K562 (cell line): Measurements from ENCODE around the gene ZNF503.

Source experiments
- PHF8 ChIP-seq: fragments of 200-600 bp; sonication (generic); IDR thresholded peaks from 2 replicates; pipeline ENCODE4 v1.6.1; 2012; ENCODE audit warnings: mixed run types, mild to moderate bottlenecking, inconsistent platforms, low read length, moderate library complexity, borderline replicate concordance
- SETDB1 ChIP-seq: IDR thresholded peaks from one replicate; pipeline ENCODE4 v1.6.1; 2012; ENCODE audit warnings: low read length, control low read depth, inconsistent platforms
- TF ChIP-seq, protein P1 (sequence below): sonication (generic); formaldehyde crosslinking; IDR thresholded peaks from 2 replicates; pipeline ENCODE4 v1.5.0; 2020; ENCODE audit warnings: missing genetic modification reagents
- TF ChIP-seq, protein P2 (sequence below), 3 experiments: IDR thresholded peaks in 2 of 3; conservative IDR thresholded peaks in 1 of 3; 2 replicates each; pipeline ENCODE4 v1.5.1; 2011 to 2012; ENCODE audit warnings: low read length in 3 of 3, mild to moderate bottlenecking in 3 of 3, control low read depth in 2 of 3, improper control_type of control experiment in 1 of 3, inconsistent platforms in 1 of 3, low read depth in 1 of 3, mixed read lengths in 1 of 3, moderate library complexity in 1 of 3; ENCODE audit not compliant: insufficient read depth in 2 of 3

- TF ChIP-seq, protein P1, sequence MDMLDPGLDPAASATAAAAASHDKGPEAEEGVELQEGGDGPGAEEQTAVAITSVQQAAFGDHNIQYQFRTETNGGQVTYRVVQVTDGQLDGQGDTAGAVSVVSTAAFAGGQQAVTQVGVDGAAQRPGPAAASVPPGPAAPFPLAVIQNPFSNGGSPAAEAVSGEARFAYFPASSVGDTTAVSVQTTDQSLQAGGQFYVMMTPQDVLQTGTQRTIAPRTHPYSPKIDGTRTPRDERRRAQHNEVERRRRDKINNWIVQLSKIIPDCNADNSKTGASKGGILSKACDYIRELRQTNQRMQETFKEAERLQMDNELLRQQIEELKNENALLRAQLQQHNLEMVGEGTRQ: no peak
- TF ChIP-seq SETDB1 (no peak), PHF8 (no peak; the same call in 1 of the 2 replicates)
- TF ChIP-seq, protein P2, sequence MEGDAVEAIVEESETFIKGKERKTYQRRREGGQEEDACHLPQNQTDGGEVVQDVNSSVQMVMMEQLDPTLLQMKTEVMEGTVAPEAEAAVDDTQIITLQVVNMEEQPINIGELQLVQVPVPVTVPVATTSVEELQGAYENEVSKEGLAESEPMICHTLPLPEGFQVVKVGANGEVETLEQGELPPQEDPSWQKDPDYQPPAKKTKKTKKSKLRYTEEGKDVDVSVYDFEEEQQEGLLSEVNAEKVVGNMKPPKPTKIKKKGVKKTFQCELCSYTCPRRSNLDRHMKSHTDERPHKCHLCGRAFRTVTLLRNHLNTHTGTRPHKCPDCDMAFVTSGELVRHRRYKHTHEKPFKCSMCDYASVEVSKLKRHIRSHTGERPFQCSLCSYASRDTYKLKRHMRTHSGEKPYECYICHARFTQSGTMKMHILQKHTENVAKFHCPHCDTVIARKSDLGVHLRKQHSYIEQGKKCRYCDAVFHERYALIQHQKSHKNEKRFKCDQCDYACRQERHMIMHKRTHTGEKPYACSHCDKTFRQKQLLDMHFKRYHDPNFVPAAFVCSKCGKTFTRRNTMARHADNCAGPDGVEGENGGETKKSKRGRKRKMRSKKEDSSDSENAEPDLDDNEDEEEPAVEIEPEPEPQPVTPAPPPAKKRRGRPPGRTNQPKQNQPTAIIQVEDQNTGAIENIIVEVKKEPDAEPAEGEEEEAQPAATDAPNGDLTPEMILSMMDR (IDR thresholded peaks at IDR 0.05 in 2 of 3, conservative IDR thresholded peaks at IDR 0.05 in 1 of 3; ENCODE audit: insufficient read depth in 2 of 3, low read depth in 1 of 3, low read length in 3 of 3): no peak
Measured at GRCh38 chr10:75431180-75432111, 29.9 kb upstream of the ZNF503 start, which contains the start of gene LRMDA.
